ENCODE measurements around the gene SUN2.
A peak's percentile ranks its signal among the peaks of the same experiment; 100 is the strongest.

The SUN2 gene

GRCh38 chr22:38781033-38781432 lies 25.2 kb upstream of the SUN2 start:
- DNase-seq (ENCODE audit: extremely low read depth in 1 of 2, low read depth in 1 of 2) = no peak

- DNase-seq (ENCODE audit: extremely low read depth in 1 of 2, low read depth in 1 of 2) = no peak
These were observed 21.4 kb upstream of the SUN2 start for GRCh38 chr22:38777087-38777671.

- DNase-seq (ENCODE audit: extremely low read depth in 1 of 2, low read depth in 1 of 2) = no peak
These were observed 20.3 kb upstream of the SUN2 start for GRCh38 chr22:38776086-38776485.

- no peak for DNase-seq (ENCODE audit: extremely low read depth in 1 of 2, low read depth in 1 of 2)
These were observed 19.9 kb upstream of the SUN2 start for GRCh38 chr22:38775656-38776055.

- no peak for DNase-seq (ENCODE audit: extremely low read depth in 1 of 2, low read depth in 1 of 2)
These were observed 18.8 kb upstream of the SUN2 start for GRCh38 chr22:38774496-38775166.

GRCh38 chr22:38773363-38773946 lies 17.7 kb upstream of the SUN2 start:
- no peak for DNase-seq (ENCODE audit: extremely low read depth in 1 of 2, low read depth in 1 of 2)

GRCh38 chr22:38772623-38772873 lies 16.8 kb upstream of the SUN2 start:
- DNase-seq (ENCODE audit: extremely low read depth in 1 of 2, low read depth in 1 of 2) = no peak

GRCh38 chr22:38770257-38770949 lies 14.6 kb upstream of the SUN2 start:
- DNase-seq (ENCODE audit: extremely low read depth in 1 of 2, low read depth in 1 of 2) = no peak

- no peak for DNase-seq (ENCODE audit: extremely low read depth in 1 of 2, low read depth in 1 of 2)
These were observed 12.2 kb upstream of the SUN2 start for GRCh38 chr22:38768036-38768435.

- DNase-seq (ENCODE audit: extremely low read depth in 1 of 2, low read depth in 1 of 2) = no peak
These were observed 11.5 kb upstream of the SUN2 start for GRCh38 chr22:38767313-38767712.

- DNase-seq (ENCODE audit: extremely low read depth in 1 of 2, low read depth in 1 of 2) = no peak
These were observed 10.4 kb upstream of the SUN2 start for GRCh38 chr22:38766076-38766777.

- DNase-seq (ENCODE audit: extremely low read depth in 1 of 2, low read depth in 1 of 2) = no peak
These were observed 6.8 kb upstream of the SUN2 start for GRCh38 chr22:38762551-38762983.

GRCh38 chr22:38761202-38762162 lies 5.7 kb upstream of the SUN2 start:
- DNase-seq (ENCODE audit: extremely low read depth in 1 of 2, low read depth in 1 of 2) = no peak

GRCh38 chr22:38760477-38761201 lies 4.8 kb upstream of the SUN2 start:
- DNase-seq (ENCODE audit: extremely low read depth in 1 of 2, low read depth in 1 of 2) = no peak

GRCh38 chr22:38759005-38759404 lies 3.2 kb upstream of the SUN2 start:
- DNase-seq (ENCODE audit: extremely low read depth in 1 of 2, low read depth in 1 of 2) = no peak

- peak in 1 of 2 donors; percentile 65 for DNase-seq (ENCODE audit: extremely low read depth in 1 of 2, low read depth in 1 of 2)
These were observed 2.6 kb upstream of the SUN2 start for GRCh38 chr22:38758276-38758945.

GRCh38 chr22:38757464-38757757 lies 1.6 kb upstream of the SUN2 start:
- no peak for DNase-seq (ENCODE audit: extremely low read depth in 1 of 2, low read depth in 1 of 2)

- no peak for DNase-seq (ENCODE audit: extremely low read depth in 1 of 2, low read depth in 1 of 2)
These were observed 1.1 kb upstream of the SUN2 start for GRCh38 chr22:38756711-38757463.
